ENCODE results near the gene RNF186.
A peak's percentile ranks its signal among the peaks of the same experiment; 100 is the strongest.
"Not testable (repeated sequence)": the region's sequence is repeated elsewhere in the genome, so short reads cannot be mapped to it uniquely, and the experiment has no call there.

RNF186 gene

DNA sequence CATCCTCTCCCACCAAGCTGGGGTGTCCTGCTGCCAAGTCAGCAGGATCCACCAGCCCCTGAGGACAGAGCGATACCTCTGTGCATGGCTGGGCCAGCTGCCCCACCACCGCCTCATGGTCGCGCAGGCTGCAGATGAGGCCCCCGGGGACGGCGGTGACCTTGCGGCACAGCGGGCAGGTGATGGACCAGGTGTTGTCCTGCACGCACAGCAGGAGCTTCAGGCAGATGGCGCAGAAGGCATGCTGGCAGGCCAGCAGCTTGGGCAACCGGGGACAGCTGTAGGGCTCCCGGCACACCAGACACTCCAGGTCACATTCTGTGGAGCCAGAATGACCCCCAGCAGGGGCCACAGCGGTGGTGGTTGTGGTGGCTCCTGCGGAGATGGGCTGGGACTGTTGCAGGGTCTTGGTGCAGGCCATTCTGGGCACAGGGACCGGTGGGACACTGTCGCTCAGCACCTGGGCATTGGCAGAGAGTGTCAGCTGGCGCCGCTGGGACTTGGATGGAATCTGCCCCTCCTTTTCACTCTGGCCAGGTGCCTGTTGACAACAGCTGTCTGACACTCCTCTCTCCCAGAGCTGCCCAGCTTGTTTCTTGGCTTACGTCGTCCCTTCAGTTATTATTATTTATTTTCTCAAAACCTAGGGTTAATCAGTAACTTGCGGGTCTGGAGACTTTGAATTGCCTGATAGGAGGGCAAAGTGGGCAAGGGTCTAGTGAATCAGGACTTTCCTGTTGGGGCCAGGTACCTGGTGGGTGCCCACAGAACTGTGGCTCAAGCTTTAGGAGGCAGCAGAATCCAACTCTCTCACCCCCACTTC, at the start of gene RNF186:
Gene RNF186, minus strand, starts transcription at position 603 of the 823 bp plus-strand sequence. Its CDS starts 182 bp downstream, at position 421.
- DNase-seq, result peak; percentile 40

- DNase-seq, result no peak
Observed at GRCh38 chr1:19864570-19865160, 49.6 kb upstream of the RNF186 start.

GRCh38 chr1:19862944-19863343, 47.9 kb upstream of the RNF186 start:
- DNase-seq, result no peak

- DNase-seq, result no peak
Observed at GRCh38 chr1:19861842-19862530, 46.9 kb upstream of the RNF186 start.

- DNase-seq, result no peak
Observed at GRCh38 chr1:19861034-19861433, 46.0 kb upstream of the RNF186 start.

DNA sequence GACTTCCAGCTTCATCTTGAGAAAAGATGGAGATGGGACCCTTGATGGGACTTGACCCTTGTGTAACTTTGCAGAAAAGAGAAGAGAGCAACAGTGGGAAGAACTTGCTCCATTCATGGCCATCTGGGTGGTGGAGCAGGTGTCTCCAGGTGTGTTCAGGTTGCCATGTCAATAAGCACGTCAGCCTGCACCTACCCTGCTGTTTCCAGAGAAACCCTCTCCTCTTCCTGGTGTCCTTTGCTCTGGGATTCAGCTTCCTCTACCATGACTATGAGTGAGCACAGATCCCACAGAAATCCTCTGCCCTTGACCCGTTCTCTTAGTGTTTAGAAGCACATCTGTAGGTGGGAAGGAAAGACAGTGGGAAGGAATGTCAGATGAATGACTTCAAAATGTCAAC, 45.3 kb upstream of the RNF186 start:
- DNase-seq, result no peak

GRCh38 chr1:19859876-19860275, 44.8 kb upstream of the RNF186 start:
- no peak for DNase-seq

GRCh38 chr1:19858893-19859292, 43.8 kb upstream of the RNF186 start:
- DNase-seq, result no peak

GRCh38 chr1:19854866-19855265, 39.8 kb upstream of the RNF186 start:
- no peak for DNase-seq

DNA sequence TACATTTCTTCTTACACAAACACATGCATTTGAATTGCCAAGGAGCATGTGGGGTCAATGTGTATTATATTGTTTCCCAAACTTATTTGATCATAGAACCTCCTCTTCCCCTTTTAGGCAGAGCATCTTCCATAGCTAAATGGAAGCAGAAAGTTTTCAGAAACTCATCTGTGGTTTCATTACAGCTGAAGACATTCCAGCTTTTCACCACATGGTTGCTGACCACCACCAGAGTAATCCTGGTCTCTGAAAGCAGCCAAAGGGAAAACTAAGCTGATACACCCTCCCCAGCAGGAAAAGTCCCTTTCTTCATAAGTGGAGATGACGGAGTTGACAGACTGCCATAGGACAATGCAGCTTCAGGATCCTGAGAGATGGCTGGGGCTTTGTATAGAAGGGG, 37.0 kb upstream of the RNF186 start:
- no peak for DNase-seq

DNA sequence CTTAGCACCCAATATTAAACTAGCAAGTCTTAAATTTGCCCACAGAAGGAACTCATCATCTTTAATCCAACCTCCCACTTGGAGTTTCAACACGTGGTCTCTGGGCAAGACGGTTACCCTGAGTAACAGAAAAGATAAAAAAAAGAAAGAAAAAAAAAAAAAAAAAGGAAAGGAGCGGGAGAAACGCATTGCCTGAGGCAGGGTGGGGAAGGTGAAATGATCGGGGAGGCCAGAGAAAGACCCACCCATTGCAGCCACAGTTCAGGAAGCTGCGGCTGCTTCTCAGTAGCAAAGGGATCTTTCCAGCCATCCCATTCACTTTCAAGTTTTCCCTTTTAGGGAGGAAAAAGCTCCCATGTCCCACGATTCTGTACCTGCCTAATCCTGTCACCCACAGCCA, 35.1 kb upstream of the RNF186 start:
- no peak for DNase-seq

GRCh38 chr1:19849307-19849706, 34.2 kb upstream of the RNF186 start:
- not testable (repeated sequence) for DNase-seq

- not testable (repeated sequence) for DNase-seq
Observed at GRCh38 chr1:19847334-19847733, 32.3 kb upstream of the RNF186 start.

GRCh38 chr1:19846338-19846737, 31.3 kb upstream of the RNF186 start:
- no peak for DNase-seq

DNA sequence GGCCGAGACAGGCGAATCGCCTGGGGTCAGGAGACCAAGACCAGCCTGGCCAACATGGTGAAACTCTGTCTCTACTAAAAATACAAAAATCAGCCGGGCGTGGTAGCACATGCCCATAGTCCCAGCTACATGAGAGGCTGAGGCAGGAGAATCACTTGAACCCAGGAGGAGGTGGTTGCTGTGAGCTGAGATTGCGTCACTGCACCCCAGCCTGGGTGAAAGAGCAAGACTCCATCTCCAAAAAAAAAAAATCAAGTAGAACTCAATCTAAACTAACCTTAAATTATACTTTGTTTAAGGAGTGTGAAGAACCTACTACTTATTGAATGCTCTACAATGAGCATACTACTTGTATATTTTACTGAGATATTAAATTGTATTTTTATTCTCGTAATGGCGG, 30.5 kb upstream of the RNF186 start:
- no peak for DNase-seq

- DNase-seq, result no peak
Observed at GRCh38 chr1:19844731-19845495, 29.8 kb upstream of the RNF186 start.

- DNase-seq, result no peak
Observed at GRCh38 chr1:19840228-19840627, 25.1 kb upstream of the RNF186 start.

GRCh38 chr1:19837866-19838265, 22.8 kb upstream of the RNF186 start:
- no peak for DNase-seq

DNA sequence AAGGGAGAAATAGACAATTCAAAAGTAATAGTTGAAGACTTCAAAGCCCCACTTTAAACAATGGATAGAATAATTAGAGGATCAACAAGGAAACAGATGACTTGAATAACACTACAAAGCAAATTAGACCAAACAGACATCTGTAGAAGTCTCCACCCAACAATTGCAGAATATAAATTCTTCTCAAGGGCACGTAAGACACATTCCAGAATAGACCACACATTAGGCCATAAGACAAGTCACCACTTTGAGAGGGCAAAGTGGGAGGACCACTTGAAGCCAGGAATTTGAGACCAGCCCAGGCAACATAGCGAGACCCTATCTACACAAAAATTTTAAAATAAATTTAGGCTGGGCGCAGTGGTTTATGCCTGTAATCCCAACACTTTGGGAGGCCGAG, 20.5 kb upstream of the RNF186 start:
- no peak for DNase-seq

- DNase-seq, result no peak
Observed at GRCh38 chr1:19831441-19831840, 16.4 kb upstream of the RNF186 start.

DNA sequence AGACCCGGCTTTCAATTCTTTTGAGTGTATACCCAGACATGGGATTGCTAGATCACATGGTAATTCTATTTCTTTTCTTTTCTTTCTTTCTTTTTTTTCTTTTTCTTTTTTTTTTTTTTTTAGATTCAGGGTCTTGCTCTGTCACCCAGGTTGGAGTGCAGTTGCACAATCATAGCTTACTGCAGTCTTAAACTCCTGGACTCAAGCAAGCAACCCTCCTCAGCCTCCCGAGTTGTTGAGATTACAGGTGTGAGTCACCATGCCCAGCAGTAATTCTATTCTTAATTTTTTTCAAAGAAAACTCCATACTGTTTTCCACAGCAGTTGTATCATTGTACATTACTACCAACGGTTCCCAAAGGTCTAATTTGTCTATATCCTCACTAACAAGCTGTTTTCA, 13.5 kb upstream of the RNF186 start:
- DNase-seq, result no peak

DNA sequence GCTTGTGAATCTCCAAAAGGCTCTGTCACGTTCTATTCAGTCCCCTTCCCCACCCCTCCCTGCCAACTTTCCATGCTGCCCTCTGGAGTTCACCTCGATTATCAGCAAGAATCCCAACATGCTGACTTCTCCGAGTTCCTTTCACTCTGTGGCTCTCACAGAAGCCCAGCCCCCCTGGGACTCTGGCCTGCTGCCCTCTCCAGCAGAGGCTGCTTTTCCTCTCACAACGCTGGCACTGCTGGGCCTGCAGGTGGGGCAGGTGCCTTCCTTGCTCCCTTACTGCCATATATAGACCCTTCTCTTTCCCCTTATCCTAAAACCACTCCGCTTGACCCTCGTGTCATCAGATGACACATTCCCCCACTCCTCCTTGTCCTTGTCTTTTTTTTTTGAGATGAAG, 10.2 kb upstream of the RNF186 start:
- DNase-seq, result no peak

- DNase-seq, result no peak
Observed at GRCh38 chr1:19824541-19824940, 9.5 kb upstream of the RNF186 start.

Data from NCI-H1092 (cell line).